H1 (cell line): ENCODE measurements around the gene OR10G2. TPM values are rescaled to one million over a fixed set of nuclear protein-coding genes. Genes with fewer than 3 reads are reported as not detected.

Experiments
- CTCF ChIA-PET: fragments of 300-600 bp; sonication (Branson Sonifier 250); formaldehyde crosslinking; loops from one replicate; lab custom pipeline; 2021; ENCODE audit not compliant: partially characterized antibody; lab: Charles Lee
- POLR2A ChIA-PET: fragments of 300-600 bp; sonication (Branson Sonifier 250); formaldehyde crosslinking; loops from one replicate; lab custom pipeline; 2021; ENCODE audit warnings: inconsistent platforms; ENCODE audit not compliant: partially characterized antibody; lab: Charles Lee
- DNase-seq, 2 experiments: peaks; one replicate each; pipeline versions ENCODE4 v3.0.0 to v3.0.0-alpha.2; 2010 to 2022; ENCODE audit warnings: low spot score in 2 of 2, low read depth in 1 of 2, mixed read lengths in 1 of 2
- FAIRE-seq: peaks from 2 replicates; lab custom pipeline; 2011; peaks lifted over from hg19 to GRCh38; lab: Jason Lieb, UNC
- H2AFZ ChIP-seq: 2 replicates; pipeline ENCODE4 v1.8.1; 2012; ENCODE audit warnings: low read length, inconsistent platforms
- H2AK5ac ChIP-seq: 2 replicates; pipeline ENCODE4 v1.6.1; 2013; ENCODE audit warnings: low read depth, low read length
- H2BK120ac ChIP-seq: replicated peaks from 2 replicates; pipeline ENCODE3; 2013; ENCODE audit warnings: low read depth, low read length, inconsistent platforms
- H2BK12ac ChIP-seq: 2 replicates; pipeline ENCODE4 v1.6.1; 2013; ENCODE audit warnings: low read depth, low read length
- H2BK15ac ChIP-seq: 2 replicates; pipeline ENCODE4 v1.6.1; 2013; ENCODE audit warnings: low read length
- H2BK20ac ChIP-seq: 2 replicates; pipeline ENCODE4 v1.6.1; 2013; ENCODE audit warnings: low read length
- H2BK5ac ChIP-seq: 2 replicates; pipeline ENCODE4 v1.6.1; 2013; ENCODE audit warnings: low read depth, low read length
- H3K14ac ChIP-seq: 2 replicates; pipeline ENCODE4 v1.6.1; 2013; ENCODE audit warnings: inconsistent platforms; ENCODE audit not compliant: insufficient read length
- H3K18ac ChIP-seq: 2 replicates; pipeline ENCODE4 v1.6.1; 2013; ENCODE audit warnings: low read length; ENCODE audit errors: extremely low read depth
- H3K23ac ChIP-seq: 2 replicates; pipeline ENCODE4 v1.6.1; 2013; ENCODE audit warnings: inconsistent platforms; ENCODE audit not compliant: insufficient read length
- H3K23me2 ChIP-seq: 2 replicates; pipeline ENCODE4 v1.6.1; 2013; ENCODE audit warnings: low read depth, low read length
- H3K27ac ChIP-seq: 2 replicates; pipeline ENCODE4 v1.6.1; 2011; ENCODE audit warnings: low read depth, low read length, inconsistent platforms
- H3K27me3 ChIP-seq, 4 experiments: replicated peaks in 1 of 4; 1 replicate in 1 of 4; 2 replicates in 3 of 4; pipeline versions ENCODE4 v1.6.1 to v1.8.1; 2011 to 2013; ENCODE audit warnings: low read length in 3 of 4, mild to moderate bottlenecking in 3 of 4, inconsistent platforms in 2 of 4, mixed read lengths in 2 of 4, moderate library complexity in 1 of 4; ENCODE audit not compliant: control insufficient read depth in 3 of 4, insufficient read depth in 3 of 4; ENCODE audit errors: extremely low read depth in 1 of 4
- H3K36me3 ChIP-seq, 4 experiments: 2 replicates each; pipeline versions ENCODE4 v1.6.1 to v1.8.1; 2011 to 2013; ENCODE audit warnings: mild to moderate bottlenecking in 4 of 4, low read length in 3 of 4, moderate library complexity in 2 of 4, control low read depth in 1 of 4, inconsistent platforms in 1 of 4; ENCODE audit not compliant: insufficient read depth in 4 of 4, control insufficient read depth in 2 of 4
- H3K4ac ChIP-seq: replicated peaks from 2 replicates; pipeline ENCODE3; 2013; ENCODE audit warnings: low read length, low read depth, mixed read lengths, inconsistent platforms; ENCODE audit not compliant: insufficient read length
- H3K4me1 ChIP-seq, 4 experiments: replicated peaks in 1 of 4; 1 replicate in 1 of 4; 2 replicates in 3 of 4; pipeline versions ENCODE4 v1.6.1 to v1.8.1; 2011 to 2013; ENCODE audit warnings: low read length in 3 of 4, inconsistent platforms in 2 of 4, mixed read lengths in 1 of 4; ENCODE audit not compliant: insufficient read depth in 4 of 4, control insufficient read depth in 3 of 4
- H3K4me2 ChIP-seq, 2 experiments: 2 replicates each; pipeline versions ENCODE4 v1.6.1 to v1.8.1; 2011 to 2013; ENCODE audit warnings: low read depth in 2 of 2, low read length in 2 of 2, control low read depth in 1 of 2, inconsistent platforms in 1 of 2, mild to moderate bottlenecking in 1 of 2; ENCODE audit not compliant: insufficient read depth in 1 of 2
- H3K4me3 ChIP-seq, 4 experiments: fragments of 200-600, 300-600 bp in 1 of 4; sonication (generic), shearing (Covaris generic), sonication (Bioruptor Twin) in 1 of 4; 2 replicates each; pipeline versions ENCODE4 v1.5.1 to v1.8.1; 2011 to 2016; ENCODE audit warnings: low read length in 4 of 4, low read depth in 3 of 4, control low read depth in 2 of 4, inconsistent platforms in 2 of 4, mild to moderate bottlenecking in 2 of 4, mixed read lengths in 1 of 4, moderate library complexity in 1 of 4; ENCODE audit not compliant: insufficient read depth in 2 of 4; ENCODE audit errors: extremely low read depth in 1 of 4
- H3K56ac ChIP-seq: replicated peaks from 2 replicates; pipeline ENCODE3; 2013; ENCODE audit warnings: low read depth, mild to moderate bottlenecking, mixed read lengths, low read length, inconsistent platforms; ENCODE audit not compliant: insufficient read length
- H3K79me1 ChIP-seq: 2 replicates; pipeline ENCODE4 v1.6.1; 2013; ENCODE audit warnings: low read depth, low read length, control low read depth
- H3K79me2 ChIP-seq, 2 experiments: 2 replicates each; pipeline versions ENCODE4 v1.6.1 to v1.8.1; 2012 to 2013; ENCODE audit warnings: low read length in 2 of 2, mild to moderate bottlenecking in 2 of 2, inconsistent platforms in 1 of 2; ENCODE audit not compliant: insufficient read depth in 2 of 2, control insufficient read depth in 1 of 2
- H3K9ac ChIP-seq, 4 experiments: replicated peaks in 1 of 4; 1 replicate in 1 of 4; 2 replicates in 3 of 4; pipeline versions ENCODE4 v1.6.1 to v1.8.1; 2011 to 2013; ENCODE audit warnings: low read depth in 3 of 4, low read length in 3 of 4, control low read depth in 2 of 4, mild to moderate bottlenecking in 2 of 4, moderate library complexity in 2 of 4, inconsistent platforms in 1 of 4; ENCODE audit errors: extremely low read depth in 1 of 4
- H3K9me3 ChIP-seq, 2 experiments: 2 replicates each; pipeline versions ENCODE4 v1.6.1 to v1.8.1; 2012 to 2013; ENCODE audit warnings: mild to moderate bottlenecking in 2 of 2, moderate library complexity in 2 of 2, control low read depth in 1 of 2, inconsistent platforms in 1 of 2, low read depth in 1 of 2, low read length in 1 of 2, mixed read lengths in 1 of 2; ENCODE audit not compliant: insufficient read depth in 2 of 2
- H4K20me1 ChIP-seq, 2 experiments: replicated peaks in 1 of 2; 2 replicates each; pipeline versions ENCODE3 to v1.8.1; 2011 to 2013; ENCODE audit warnings: inconsistent platforms in 2 of 2, low read length in 2 of 2, mild to moderate bottlenecking in 1 of 2; ENCODE audit not compliant: insufficient read depth in 2 of 2, control insufficient read depth in 1 of 2
- H4K5ac ChIP-seq: 2 replicates; pipeline ENCODE4 v1.6.1; 2013; ENCODE audit warnings: low read length, low read depth, mixed read lengths, inconsistent platforms; ENCODE audit not compliant: insufficient read length
- H4K8ac ChIP-seq: 2 replicates; pipeline ENCODE4 v1.8.0; 2013; ENCODE audit warnings: mild to moderate bottlenecking, moderate library complexity, low read length, inconsistent platforms; ENCODE audit not compliant: insufficient read depth; ENCODE audit errors: extremely low read depth
- H4K91ac ChIP-seq: replicated peaks from 2 replicates; pipeline ENCODE3; 2013; ENCODE audit warnings: low read length, mixed read lengths, inconsistent platforms; ENCODE audit not compliant: insufficient read length
- CHD2 ChIP-seq: IDR thresholded peaks from 2 replicates; pipeline ENCODE4 v1.6.1; 2012; ENCODE audit warnings: low read length, improper control_type of control experiment
- KDM4A ChIP-seq: IDR thresholded peaks from one replicate; pipeline ENCODE4 v1.7.1; 2012; ENCODE audit warnings: low read depth, mild to moderate bottlenecking, moderate library complexity, low read length, inconsistent platforms; ENCODE audit not compliant: severe bottlenecking
- WGBS, 2 experiments: shearing (Covaris generic) in 1 of 2; methylation state at CpG; one replicate each; pipeline versions ENCODE4 v1.1.6 to v1.1.7; 2013 to 2015; ENCODE audit warnings: low lambda C conversion rate in 2 of 2, mixed read lengths in 2 of 2, inconsistent platforms in 1 of 2, low coverage in 1 of 2, missing lambda C conversion rate in 1 of 2; ENCODE audit not compliant: insufficient replicate concordance in 2 of 2, insufficient coverage in 1 of 2, insufficient read length in 1 of 2; ENCODE audit errors: extremely low coverage in 1 of 2, missing lambda C conversion rate in 1 of 2; 5-methylcytosine and 5-hydroxymethylcytosine counted together
- polyA plus RNA-seq, 7 experiments: library from polyadenylated mRNA; depleted of rRNA in 3 of 7; stranded (reverse) in 5 of 7; unstranded in 2 of 7; fragments of >200 nt in 5 of 7; fragments of 200-250 nt in 2 of 7; gene quantifications; 1 replicate in 5 of 7; 2 replicates in 1 of 7; 4 replicates in 1 of 7; pipeline versions ENCODE4 v1.2.1 to v1.2.3, GENCODE V29; 2011 to 2013; ENCODE audit warnings: missing spikeins in 2 of 7, mixed read lengths in 2 of 7
- total RNA-seq: library from RNA; stranded (reverse); fragmentation: NEBNext Ultra II Directional; extraction: Animal tissue kit (Norgen Biotek cat#: 25700); gene quantifications from 2 replicates; pipeline ENCODE4 v1.2.1, GENCODE V29; 2021

Gene OR10G2
- total and polyA plus RNA-seq, 2 of the 8 experiments (the other 6 are each of a cell fraction or from before 2014, with no cell fraction given) = not detected

- POLR2A ChIA-PET = no interaction called here
- Histone ChIP-seq H3K14ac (no peak overlapping the region), H3K23me2 (no peaks in the 10 kb centered on the region), H4K8ac (no peak overlapping the region), H4K91ac (no peak overlapping the region), H3K9me3 (no peaks in the 10 kb centered on the region), H3K36me3 (no peaks in the 10 kb centered on the region), H4K20me1 (no peaks in the 10 kb centered on the region), H3K4ac (no peak overlapping the region), H2AK5ac (no peak overlapping the region), H2BK12ac (no peak overlapping the region), H3K79me1 (no peaks in the 10 kb centered on the region), H4K5ac (no peak overlapping the region), H2BK15ac (no peak overlapping the region), H2BK5ac (no peak overlapping the region), H3K18ac (no peak overlapping the region), H3K27me3 (no peaks in the 10 kb centered on the region), H3K23ac (no peak overlapping the region), H2BK20ac (no peak overlapping the region), H3K4me1 (peaks cover 0 to 4% (median 2%) of the 10 kb centered on the region in 4 experiments; a peak in 1 of 7 replicates), H3K4me2 (no peak overlapping the region), H3K27ac (no peak overlapping the region), H3K9ac (no peak overlapping the region), H3K56ac (no peak overlapping the region), H2BK120ac (no peak overlapping the region), H2AFZ (no peak overlapping the region), H3K4me3 (no peak overlapping the region), H3K79me2 (no peaks in the 10 kb centered on the region)
- TF ChIP-seq CHD2 (no peak), KDM4A (no peak)
- FAIRE-seq = no peak
- CTCF ChIA-PET = no interaction called here
- WGBS, 2 experiments = 91% methylated on average over 1 of the region's 1 CpG; no CpG with 5 or more reads in 1 of the 2 experiments
- no peak for DNase-seq
Measured at GRCh38 chr14:21614240-21614639, 20.5 kb downstream of the OR10G2 start.
